Measurements from ENCODE around the gene PTPRN2.

- TF ChIP-seq POLR2A (IDR thresholded peaks at IDR 0.05; ENCODE audit: extremely low read depth, insufficient read length) (no peak), MAX (IDR thresholded peaks at IDR 0.05; ENCODE audit: low read depth, low read length) (no peak)
Measured at GRCh38 chr7:157856873-157857577, 730.6 kb downstream of the PTPRN2 start.
